ENCODE data around the gene GSE1. TPM values are rescaled to one million over a fixed set of nuclear protein-coding genes. Genes with fewer than 3 reads are reported as not detected.

The GSE1 gene
- polyA plus RNA-seq, 1 donor (not counting 4 experiments of a cell fraction or from before 2014, with no cell fraction given), result 5.0 TPM

GRCh38 chr16:85636234-85636812, 23.2 kb downstream of the GSE1 start:
- no peaks in the 10 kb centered on the region for H3K9me3 ChIP-seq (ENCODE audit: control insufficient read depth, low read depth, low read length)
- H3K27ac ChIP-seq (ENCODE audit: control insufficient read depth, insufficient read depth, low read length), result no peak overlapping the region
- peaks cover 16% of the 10 kb centered on the region for H3K27me3 ChIP-seq (ENCODE audit: control insufficient read depth, extremely low read depth, insufficient read depth, low read length)
- H3K79me2 ChIP-seq (ENCODE audit: control insufficient read depth, insufficient read depth, low read length), result no peaks in the 10 kb centered on the region
- H3K9me1 ChIP-seq (ENCODE audit: control insufficient read depth, extremely low read depth, insufficient read depth, low read length), result no peaks in the 10 kb centered on the region
- H3K4me3 ChIP-seq (ENCODE audit: control insufficient read depth in 2 of 3, extremely low read depth in 1 of 3, insufficient read depth in 2 of 3, low read depth in 1 of 3, low read length in 3 of 3), result no peak overlapping the region
- DNase-seq (ENCODE audit: low read depth, low spot score), result no peak
- H3K36me3 ChIP-seq (ENCODE audit: control insufficient read depth in 2 of 2, extremely low read depth in 1 of 2, insufficient read depth in 2 of 2, low read length in 2 of 2), result peaks cover 0 to 4% of the 10 kb centered on the region in 2 experiments
- TF ChIP-seq EZH2 (IDR thresholded peaks at IDR 0.05; ENCODE audit: low read length) (no peak), CTCF (optimal IDR thresholded peaks at IDR 0.05 in 1 of 3, IDR thresholded peaks at IDR 0.05 in 1 of 3, conservative IDR thresholded peaks at IDR 0.05 in 1 of 3; ENCODE audit: extremely low read depth in 1 of 3, insufficient read depth in 2 of 3, low read length in 3 of 3) (no peak)
- no peak overlapping the region for H2AFZ ChIP-seq (ENCODE audit: control insufficient read depth, low read length)
- peaks cover 21% of the 10 kb centered on the region for H3K4me1 ChIP-seq (ENCODE audit: control insufficient read depth, extremely low read depth, insufficient read depth, low read length)
- no peak for FAIRE-seq
- no peak overlapping the region for H3K4me2 ChIP-seq (ENCODE audit: control insufficient read depth, extremely low read depth, insufficient read depth, low read depth, low read length)
- H3K9ac ChIP-seq (ENCODE audit: control insufficient read depth, extremely low read depth, insufficient read depth, low read length), result no peak overlapping the region
- no peaks in the 10 kb centered on the region for H4K20me1 ChIP-seq (ENCODE audit: control insufficient read depth, extremely low read depth, insufficient read depth, low read length)
- dilution Hi-C loops (cut with MboI; ENCODE audit: extremely low pct_ligation_motif_present, low sequenced_read_pairs), result no loop called here

GRCh38 chr16:85637061-85637807, 24.1 kb downstream of the GSE1 start:
- Histone ChIP-seq H2AFZ (ENCODE audit: control insufficient read depth, low read length) (no peak overlapping the region), H3K27me3 (ENCODE audit: control insufficient read depth, extremely low read depth, insufficient read depth, low read length) (peaks cover 18% of the 10 kb centered on the region), H3K79me2 (ENCODE audit: control insufficient read depth, insufficient read depth, low read length) (no peaks in the 10 kb centered on the region), H3K36me3 (ENCODE audit: control insufficient read depth in 2 of 2, extremely low read depth in 1 of 2, insufficient read depth in 2 of 2, low read length in 2 of 2) (peaks cover 0 to 3% of the 10 kb centered on the region in 2 experiments), H4K20me1 (ENCODE audit: control insufficient read depth, extremely low read depth, insufficient read depth, low read length) (no peaks in the 10 kb centered on the region), H3K27ac (ENCODE audit: control insufficient read depth, insufficient read depth, low read length) (no peak overlapping the region), H3K4me1 (ENCODE audit: control insufficient read depth, extremely low read depth, insufficient read depth, low read length) (peaks cover 26% of the 10 kb centered on the region), H3K9me1 (ENCODE audit: control insufficient read depth, extremely low read depth, insufficient read depth, low read length) (no peaks in the 10 kb centered on the region), H3K4me2 (ENCODE audit: control insufficient read depth, extremely low read depth, insufficient read depth, low read depth, low read length) (no peak overlapping the region), H3K9me3 (ENCODE audit: control insufficient read depth, low read depth, low read length) (no peaks in the 10 kb centered on the region), H3K4me3 (ENCODE audit: control insufficient read depth in 2 of 3, extremely low read depth in 1 of 3, insufficient read depth in 2 of 3, low read depth in 1 of 3, low read length in 3 of 3) (no peak overlapping the region), H3K9ac (ENCODE audit: control insufficient read depth, extremely low read depth, insufficient read depth, low read length) (no peak overlapping the region)
- TF ChIP-seq CTCF (optimal IDR thresholded peaks at IDR 0.05 in 1 of 3, IDR thresholded peaks at IDR 0.05 in 1 of 3, conservative IDR thresholded peaks at IDR 0.05 in 1 of 3; ENCODE audit: extremely low read depth in 1 of 3, insufficient read depth in 2 of 3, low read length in 3 of 3), result no peak
- no peak for TF ChIP-seq EZH2 (IDR thresholded peaks at IDR 0.05; ENCODE audit: low read length)
- FAIRE-seq (no peak), DNase-seq (ENCODE audit: low read depth, low spot score) (no peak)
- dilution Hi-C loops (cut with MboI; ENCODE audit: extremely low pct_ligation_motif_present, low sequenced_read_pairs), result no loop called here

Data from keratinocyte (primary cell).